Mesenchymal stem cell (in vitro differentiated cells and primary cell): Measurements from ENCODE around the gene CCDC70.

Experiments used
- DNase-seq: peaks from one replicate; pipeline ENCODE4 v3.0.0-alpha.2; 2013
- H2AFZ ChIP-seq: one replicate; pipeline ENCODE4 v1.6.1; 2013; ENCODE audit warnings: low read depth, mild to moderate bottlenecking, control low read depth, inconsistent platforms, low read length, moderate library complexity
- H2AK5ac ChIP-seq: 2 replicates; pipeline ENCODE4 v1.6.1; 2013; ENCODE audit warnings: low read length, moderate library complexity, mild to moderate bottlenecking, inconsistent platforms; ENCODE audit not compliant: severe bottlenecking
- H2BK120ac ChIP-seq: one replicate; pipeline ENCODE4 v1.6.1; 2013; ENCODE audit warnings: low read depth, mild to moderate bottlenecking, inconsistent platforms, low read length, moderate library complexity
- H2BK12ac ChIP-seq, 2 experiments: one replicate each; pipeline ENCODE4 v1.6.1; 2013; ENCODE audit warnings: inconsistent platforms in 2 of 2, low read length in 2 of 2, mild to moderate bottlenecking in 2 of 2, moderate library complexity in 2 of 2, control low read depth in 1 of 2
- H2BK15ac ChIP-seq: one replicate; pipeline ENCODE4 v1.6.1; 2013; ENCODE audit warnings: mild to moderate bottlenecking, low read depth, inconsistent platforms; ENCODE audit not compliant: poor library complexity, severe bottlenecking
- H2BK5ac ChIP-seq: 2 replicates; pipeline ENCODE4 v1.6.1; 2013; ENCODE audit warnings: low read depth, mild to moderate bottlenecking, low read length, control low read depth, inconsistent platforms; ENCODE audit not compliant: poor library complexity, severe bottlenecking
- H3K14ac ChIP-seq, 2 experiments: one replicate each; pipeline ENCODE4 v1.6.1; 2013; ENCODE audit warnings: inconsistent platforms in 2 of 2, low read length in 2 of 2, control low read depth in 1 of 2, mild to moderate bottlenecking in 1 of 2, moderate library complexity in 1 of 2
- H3K18ac ChIP-seq, 2 experiments: one replicate each; pipeline ENCODE4 v1.6.1; 2013; ENCODE audit warnings: inconsistent platforms in 2 of 2, low read length in 2 of 2, control low read depth in 1 of 2, low read depth in 1 of 2, mild to moderate bottlenecking in 1 of 2
- H3K23ac ChIP-seq, 2 experiments: one replicate each; pipeline ENCODE4 v1.6.1; 2013; ENCODE audit warnings: inconsistent platforms in 2 of 2, low read length in 2 of 2, mild to moderate bottlenecking in 2 of 2, moderate library complexity in 2 of 2, control low read depth in 1 of 2
- H3K27ac ChIP-seq: 2 replicates; pipeline ENCODE4 v1.5.1; 2013; ENCODE audit warnings: mild to moderate bottlenecking, moderate library complexity, low read length, control low read depth, inconsistent platforms; ENCODE audit not compliant: poor library complexity, severe bottlenecking
- H3K27me3 ChIP-seq, 2 experiments: 2 replicates each; pipeline versions ENCODE4 v1.6.1 to v1.7.0; 2013; ENCODE audit warnings: low read length in 2 of 2, mild to moderate bottlenecking in 2 of 2, moderate library complexity in 2 of 2, control low read depth in 1 of 2, inconsistent platforms in 1 of 2; ENCODE audit not compliant: control insufficient read depth in 1 of 2, insufficient read depth in 1 of 2
- H3K36me3 ChIP-seq, 2 experiments: 2 replicates each; pipeline versions ENCODE4 v1.6.1 to v1.7.0; 2013; ENCODE audit warnings: low read length in 2 of 2, control low read depth in 1 of 2, inconsistent platforms in 1 of 2, low read depth in 1 of 2, mild to moderate bottlenecking in 1 of 2; ENCODE audit not compliant: insufficient read depth in 2 of 2, control insufficient read depth in 1 of 2
- H3K4ac ChIP-seq, 2 experiments: one replicate each; pipeline ENCODE4 v1.6.1; 2013; ENCODE audit warnings: inconsistent platforms in 2 of 2, low read length in 2 of 2, mild to moderate bottlenecking in 2 of 2, moderate library complexity in 2 of 2, control low read depth in 1 of 2, low read depth in 1 of 2
- H3K4me1 ChIP-seq: 2 replicates; pipeline ENCODE4 v1.6.1; 2013; ENCODE audit warnings: low read depth, low read length, control low read depth; ENCODE audit not compliant: control insufficient read depth, insufficient read depth
- H3K4me2 ChIP-seq: 2 replicates; pipeline ENCODE4 v1.6.1; 2013; ENCODE audit warnings: low read length, mild to moderate bottlenecking, inconsistent platforms; ENCODE audit not compliant: poor library complexity, severe bottlenecking
- H3K4me3 ChIP-seq, 2 experiments: 2 replicates each; pipeline versions ENCODE4 v1.5.1 to v1.7.0; 2013; ENCODE audit warnings: low read length in 2 of 2, mild to moderate bottlenecking in 2 of 2, control low read depth in 1 of 2, low read depth in 1 of 2; ENCODE audit not compliant: insufficient read depth in 1 of 2
- H3K79me1 ChIP-seq: replicated peaks from 2 replicates; pipeline ENCODE4 v1.6.1; 2013; ENCODE audit warnings: mild to moderate bottlenecking, control low read depth, low read length, inconsistent platforms; ENCODE audit not compliant: poor library complexity, severe bottlenecking
- H3K9ac ChIP-seq: 2 replicates; pipeline ENCODE4 v1.7.0; 2013; ENCODE audit warnings: mild to moderate bottlenecking, low read length, moderate library complexity
- H3K9me3 ChIP-seq: 2 replicates; pipeline ENCODE4 v1.7.0; 2013; ENCODE audit warnings: mild to moderate bottlenecking, low read length; ENCODE audit not compliant: control insufficient read depth
- H4K8ac ChIP-seq: one replicate; pipeline ENCODE4 v1.6.1; 2013; ENCODE audit warnings: inconsistent platforms, mild to moderate bottlenecking, low read length, moderate library complexity
- H4K91ac ChIP-seq: one replicate; pipeline ENCODE4 v1.6.1; 2013; ENCODE audit warnings: mild to moderate bottlenecking, low read length, inconsistent platforms
- WGBS: methylation state at CpG from one replicate; pipeline ENCODE4 v1.1.7; 2013; ENCODE audit warnings: mixed read lengths; 5-methylcytosine and 5-hydroxymethylcytosine counted together

The CCDC70 gene

DNA sequence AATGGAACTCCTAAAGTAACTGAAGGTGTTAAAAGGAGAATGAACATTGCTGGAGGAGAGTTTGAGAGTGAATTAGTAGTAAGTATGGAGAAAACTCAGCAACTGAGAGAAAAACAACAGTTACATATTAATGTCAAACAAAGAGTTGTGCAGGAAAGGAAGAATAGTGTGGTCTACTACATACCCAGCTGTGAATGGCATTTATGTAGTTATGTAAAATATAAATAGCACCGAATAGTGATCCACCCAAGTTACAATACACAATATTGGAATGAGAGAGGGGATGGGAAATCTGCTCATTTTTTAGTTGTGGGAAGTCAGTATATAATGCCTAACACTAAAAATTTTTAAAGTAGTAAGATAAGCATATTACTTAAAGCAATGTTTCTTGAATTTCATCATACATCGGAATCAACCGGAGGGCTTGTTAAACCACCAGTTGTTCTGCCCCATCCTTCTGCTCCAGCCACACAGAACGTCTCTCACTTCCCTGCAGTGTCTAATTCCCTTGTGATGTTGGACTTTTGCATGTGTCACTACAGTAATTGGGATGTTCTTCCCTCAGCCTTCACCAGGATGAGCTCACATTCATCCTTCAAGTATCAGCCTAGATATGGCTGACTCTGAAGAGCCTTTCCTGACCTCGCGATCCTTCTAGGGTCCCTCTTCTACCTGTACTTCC is 11.5 kb downstream of the CCDC70 start:
- no peak overlapping the region for H3K18ac ChIP-seq
- no peak overlapping the region for H3K27ac ChIP-seq
- peaks cover 25 to 45% of the 10 kb centered on the region in 2 experiments for H3K27me3 ChIP-seq
- no peak overlapping the region for H4K8ac ChIP-seq
- no peak overlapping the region for H4K91ac ChIP-seq
- H3K9ac ChIP-seq: no peak overlapping the region
- WGBS: 88% methylated on average over 3 of the region's 6 CpGs
- H3K36me3 ChIP-seq: no peaks in the 10 kb centered on the region
- no peak overlapping the region for H3K23ac ChIP-seq
- no peak overlapping the region for H2BK120ac ChIP-seq
- no peak for DNase-seq
- no peak overlapping the region for H2AFZ ChIP-seq
- H2BK12ac ChIP-seq: no peak overlapping the region
- no peak overlapping the region for H2BK15ac ChIP-seq
- H2AK5ac ChIP-seq: no peak overlapping the region
- no peaks in the 10 kb centered on the region for H3K79me1 ChIP-seq
- no peaks in the 10 kb centered on the region for H3K4me1 ChIP-seq
- H3K4me3 ChIP-seq: no peak overlapping the region
- H3K4ac ChIP-seq: no peak overlapping the region
- H3K4me2 ChIP-seq: no peak overlapping the region
- H2BK5ac ChIP-seq: no peak overlapping the region
- no peaks in the 10 kb centered on the region for H3K9me3 ChIP-seq
- no peak overlapping the region for H3K14ac ChIP-seq

DNA sequence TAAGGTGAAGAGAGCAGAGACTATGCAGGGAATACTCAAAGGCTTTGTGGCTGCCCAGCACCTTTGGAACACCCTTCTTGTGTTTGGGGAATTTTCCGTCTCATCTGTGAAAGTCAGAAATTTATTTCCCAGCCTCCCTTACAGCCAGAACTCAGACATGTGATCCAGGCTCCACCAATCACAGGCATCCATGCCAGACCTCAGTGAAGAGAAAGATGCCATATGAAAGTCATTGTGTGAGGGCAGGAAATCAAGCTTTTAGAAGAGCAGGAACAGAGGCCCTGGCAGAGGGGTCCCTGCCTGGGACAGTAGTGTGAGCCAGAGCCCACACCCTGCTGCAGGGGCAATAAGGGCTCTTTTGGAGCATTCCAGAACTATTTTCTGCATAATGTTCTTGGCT is 12.1 kb downstream of the CCDC70 start:
- no peak overlapping the region for H3K4me3 ChIP-seq
- no peak overlapping the region for H2BK120ac ChIP-seq
- no peak overlapping the region for H3K4ac ChIP-seq
- H2BK12ac ChIP-seq: no peak overlapping the region
- no peak overlapping the region for H3K18ac ChIP-seq
- no peak overlapping the region for H3K4me2 ChIP-seq
- WGBS: no CpG with 5 or more reads among the region's 1 CpG
- no peaks in the 10 kb centered on the region for H3K79me1 ChIP-seq
- H2BK5ac ChIP-seq: no peak overlapping the region
- H3K27me3 ChIP-seq: peaks cover 19 to 40% of the 10 kb centered on the region in 2 experiments
- no peak overlapping the region for H3K23ac ChIP-seq
- H2AFZ ChIP-seq: no peak overlapping the region
- H3K14ac ChIP-seq: no peak overlapping the region
- H3K4me1 ChIP-seq: no peaks in the 10 kb centered on the region
- no peaks in the 10 kb centered on the region for H3K36me3 ChIP-seq
- no peak overlapping the region for H4K8ac ChIP-seq
- no peak overlapping the region for H3K9ac ChIP-seq
- no peak overlapping the region for H4K91ac ChIP-seq
- H2AK5ac ChIP-seq: no peak overlapping the region
- H3K9me3 ChIP-seq: no peaks in the 10 kb centered on the region
- DNase-seq: no peak
- H2BK15ac ChIP-seq: no peak overlapping the region
- H3K27ac ChIP-seq: no peak overlapping the region

DNA sequence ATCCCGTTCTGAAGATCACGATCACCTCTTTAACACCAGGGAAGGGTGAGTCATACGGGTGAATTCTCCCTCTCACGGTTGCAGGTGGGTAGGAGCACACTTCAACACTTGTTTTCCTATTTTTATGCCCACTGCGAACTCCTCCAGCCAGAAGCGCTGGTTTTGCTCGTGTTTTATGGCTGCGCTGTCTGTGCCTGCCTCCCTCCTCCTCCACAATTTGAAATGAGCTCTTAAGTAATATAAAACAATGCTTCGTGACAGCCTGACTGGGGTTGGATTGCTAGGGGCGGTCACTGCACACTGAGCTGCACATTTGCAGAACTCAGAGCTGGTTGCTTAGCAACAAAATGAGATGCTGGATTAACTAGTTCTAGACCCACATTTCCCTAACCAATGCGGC is 12.9 kb downstream of the CCDC70 start:
- Histone ChIP-seq H3K14ac (no peak overlapping the region), H3K9ac (no peak overlapping the region), H2BK12ac (no peak overlapping the region), H2AFZ (no peak overlapping the region), H3K36me3 (no peaks in the 10 kb centered on the region), H2BK15ac (no peak overlapping the region), H3K27me3 (peaks cover 19 to 40% of the 10 kb centered on the region in 2 experiments), H3K79me1 (no peaks in the 10 kb centered on the region), H3K27ac (no peak overlapping the region), H3K4me1 (no peaks in the 10 kb centered on the region), H3K9me3 (no peaks in the 10 kb centered on the region), H3K23ac (no peak overlapping the region), H3K18ac (no peak overlapping the region), H2AK5ac (no peak overlapping the region), H3K4me3 (no peak overlapping the region), H4K91ac (no peak overlapping the region), H4K8ac (no peak overlapping the region), H3K4ac (no peak overlapping the region), H2BK5ac (no peak overlapping the region), H3K4me2 (no peak overlapping the region), H2BK120ac (no peak overlapping the region)
- DNase-seq: no peak
- 89% methylated on average over 11 of the region's 11 CpGs for WGBS

DNA sequence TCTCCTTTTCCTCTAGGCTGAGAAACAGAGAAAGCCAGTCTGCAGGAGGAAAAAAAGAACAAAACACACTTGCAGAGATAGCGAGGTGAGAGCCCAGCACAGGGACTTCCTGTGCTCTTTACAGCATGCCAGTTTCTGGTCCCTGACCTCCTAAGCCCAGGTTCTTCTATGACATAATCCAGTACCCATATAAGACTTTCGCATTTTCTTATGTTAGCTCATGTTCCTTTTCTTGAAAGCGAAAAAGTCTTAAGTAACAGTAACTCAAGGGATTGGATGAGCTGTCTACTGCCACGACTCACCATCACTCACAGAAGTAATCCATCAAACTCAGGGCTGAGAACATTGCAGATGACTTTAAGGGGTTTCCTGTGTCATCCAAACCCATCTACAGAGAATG is 17.4 kb downstream of the CCDC70 start:
- H3K4me1 ChIP-seq: no peaks in the 10 kb centered on the region
- H3K4me2 ChIP-seq: no peak overlapping the region
- H2BK15ac ChIP-seq: no peak overlapping the region
- H2BK12ac ChIP-seq: no peak overlapping the region
- no peak overlapping the region for H3K14ac ChIP-seq
- no peak overlapping the region for H2AK5ac ChIP-seq
- H3K18ac ChIP-seq: no peak overlapping the region
- H2BK5ac ChIP-seq: no peak overlapping the region
- no peak overlapping the region for H2BK120ac ChIP-seq
- no peak overlapping the region for H3K4ac ChIP-seq
- DNase-seq: no peak
- WGBS: 59% methylated on average over 4 of the region's 4 CpGs
- no peak overlapping the region for H3K9ac ChIP-seq
- no peaks in the 10 kb centered on the region for H3K36me3 ChIP-seq
- H3K27me3 ChIP-seq: peaks cover 23 to 27% of the 10 kb centered on the region in 2 experiments
- no peak overlapping the region for H3K23ac ChIP-seq
- no peak overlapping the region for H3K4me3 ChIP-seq
- no peak overlapping the region for H3K27ac ChIP-seq
- H3K79me1 ChIP-seq: no peaks in the 10 kb centered on the region
- H4K8ac ChIP-seq: no peak overlapping the region
- H4K91ac ChIP-seq: no peak overlapping the region
- H2AFZ ChIP-seq: no peak overlapping the region
- H3K9me3 ChIP-seq: peaks cover 8% of the 10 kb centered on the region
